PC-9 (cell line): ENCODE results near the gene CARS1.
"Not testable (repeated sequence)": the region's sequence is repeated elsewhere in the genome, so short reads cannot be mapped to it uniquely, and the experiment has no call there.

ENCODE experiments used
- EZH2 ChIP-seq: fragments of 200-600 bp; sonication (generic); IDR thresholded peaks from 2 replicates; pipeline ENCODE4 v1.8.0; 2017; ENCODE audit warnings: antibody characterized with exemption, low read depth
- TF ChIP-seq, protein P1 (sequence below): fragments of 200-600 bp; sonication (generic); conservative IDR thresholded peaks from 2 replicates; pipeline ENCODE4 v1.6.1; 2017; ENCODE audit warnings: mixed run types, antibody characterized with exemption, mild to moderate bottlenecking, moderate library complexity

DNA sequence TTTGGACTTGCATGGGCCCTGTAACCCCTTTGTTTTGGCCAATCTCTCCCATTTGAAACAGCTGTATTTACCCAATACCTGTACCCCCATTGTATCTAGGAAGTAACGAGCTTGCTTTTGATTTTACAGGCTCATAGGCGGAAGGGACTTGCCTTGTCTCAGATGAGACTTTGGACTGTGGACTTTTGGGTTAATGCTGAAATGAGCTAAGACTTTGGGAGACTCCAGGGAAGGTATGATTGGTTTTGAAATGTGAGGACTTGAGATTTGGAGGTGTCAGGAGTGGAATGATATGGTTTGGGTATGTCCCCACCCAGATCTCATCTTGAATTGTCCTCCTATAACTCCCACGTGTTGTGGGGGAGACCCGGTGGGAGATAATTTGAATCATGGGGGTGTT is 6.2 kb upstream of the CARS1 start:
- TF ChIP-seq, protein P1, sequence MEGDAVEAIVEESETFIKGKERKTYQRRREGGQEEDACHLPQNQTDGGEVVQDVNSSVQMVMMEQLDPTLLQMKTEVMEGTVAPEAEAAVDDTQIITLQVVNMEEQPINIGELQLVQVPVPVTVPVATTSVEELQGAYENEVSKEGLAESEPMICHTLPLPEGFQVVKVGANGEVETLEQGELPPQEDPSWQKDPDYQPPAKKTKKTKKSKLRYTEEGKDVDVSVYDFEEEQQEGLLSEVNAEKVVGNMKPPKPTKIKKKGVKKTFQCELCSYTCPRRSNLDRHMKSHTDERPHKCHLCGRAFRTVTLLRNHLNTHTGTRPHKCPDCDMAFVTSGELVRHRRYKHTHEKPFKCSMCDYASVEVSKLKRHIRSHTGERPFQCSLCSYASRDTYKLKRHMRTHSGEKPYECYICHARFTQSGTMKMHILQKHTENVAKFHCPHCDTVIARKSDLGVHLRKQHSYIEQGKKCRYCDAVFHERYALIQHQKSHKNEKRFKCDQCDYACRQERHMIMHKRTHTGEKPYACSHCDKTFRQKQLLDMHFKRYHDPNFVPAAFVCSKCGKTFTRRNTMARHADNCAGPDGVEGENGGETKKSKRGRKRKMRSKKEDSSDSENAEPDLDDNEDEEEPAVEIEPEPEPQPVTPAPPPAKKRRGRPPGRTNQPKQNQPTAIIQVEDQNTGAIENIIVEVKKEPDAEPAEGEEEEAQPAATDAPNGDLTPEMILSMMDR = not testable (repeated sequence)
- not testable (repeated sequence) for TF ChIP-seq EZH2
